Femur (tissue), 1 donor: ENCODE data around the gene MELK.

Experiments
- DNase-seq: peaks from one replicate; pipeline ENCODE4 v3.0.0-alpha.2; 2017

The MELK gene

GRCh38 chr9:36676091-36676490 lies 103.4 kb downstream of the MELK start:
- no peak for DNase-seq

- no peak for DNase-seq
These were observed 104.2 kb downstream of the MELK start for GRCh38 chr9:36676778-36677485.

GRCh38 chr9:36677611-36678010 lies 104.9 kb downstream of the MELK start:
- no peak for DNase-seq

GRCh38 chr9:36679710-36680109 lies 107.0 kb downstream of the MELK start:
- DNase-seq = no peak

- no peak for DNase-seq
These were observed 113.8 kb downstream of the MELK start for GRCh38 chr9:36686471-36686870.

- DNase-seq = no peak
These were observed 117.9 kb downstream of the MELK start for GRCh38 chr9:36690412-36691168.

- no peak for DNase-seq
These were observed 119.0 kb downstream of the MELK start for GRCh38 chr9:36691671-36692070.

GRCh38 chr9:36698984-36699383 lies 126.3 kb downstream of the MELK start:
- DNase-seq = no peak

GRCh38 chr9:36704148-36704547 lies 131.5 kb downstream of the MELK start:
- DNase-seq = no peak

- DNase-seq = no peak
These were observed 141.1 kb downstream of the MELK start for GRCh38 chr9:36713515-36714490.

- DNase-seq = no peak
These were observed 143.8 kb downstream of the MELK start for GRCh38 chr9:36716496-36716895.

GRCh38 chr9:36717276-36717675 lies 144.6 kb downstream of the MELK start:
- no peak for DNase-seq

GRCh38 chr9:36718612-36719011 lies 145.9 kb downstream of the MELK start:
- no peak for DNase-seq

GRCh38 chr9:36720043-36720442 lies 147.3 kb downstream of the MELK start:
- DNase-seq = no peak

GRCh38 chr9:36721846-36722588 lies 149.3 kb downstream of the MELK start:
- no peak for DNase-seq

GRCh38 chr9:36725777-36726356 lies 153.2 kb downstream of the MELK start:
- no peak for DNase-seq
